GM12892 (cell line): ENCODE results near the gene REXO2.

Experiments
- DNase-seq: peaks from one replicate; pipeline ENCODE4 v3.0.0; 2011; ENCODE audit not compliant: insufficient read length
- FAIRE-seq: peaks from 2 replicates; lab custom pipeline; 2011; peaks lifted over from hg19 to GRCh38; lab: Jason Lieb, UNC
- POLR2A ChIP-seq: IDR thresholded peaks from 2 replicates; pipeline ENCODE4 v1.6.1; 2011; ENCODE audit warnings: low read depth, low read length, control low read depth
- POLR2AphosphoS5 ChIP-seq: IDR thresholded peaks from 2 replicates; pipeline ENCODE4 v1.6.1; 2011; ENCODE audit warnings: low read depth, low read length, control low read depth
- TAF1 ChIP-seq: IDR thresholded peaks from 2 replicates; pipeline ENCODE4 v1.6.1; 2011; ENCODE audit warnings: low read depth, mild to moderate bottlenecking, control low read depth, low read length, borderline replicate concordance

REXO2 gene

GRCh38 chr11:114496915-114497314 is 57.6 kb downstream of the REXO2 start:
- no peak for FAIRE-seq

DNA sequence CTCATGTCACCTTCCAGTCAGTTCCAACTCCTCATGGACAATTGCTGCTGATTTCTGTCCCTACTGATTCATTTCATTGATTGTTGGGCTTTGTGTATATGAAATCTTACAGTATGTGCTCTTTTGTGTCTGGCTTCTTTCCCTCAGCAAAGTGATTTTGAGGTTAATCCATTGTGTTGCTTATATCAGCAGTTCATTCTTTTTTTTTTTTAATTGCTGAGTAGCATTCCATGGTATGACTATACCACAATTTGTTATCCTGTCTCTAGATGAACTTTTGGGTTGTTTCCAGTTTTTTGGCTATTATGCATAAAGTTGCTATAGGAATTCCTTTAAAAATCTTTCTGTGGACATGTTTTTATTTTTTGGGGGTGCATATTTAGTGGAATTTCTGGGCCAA is 60.5 kb downstream of the REXO2 start:
- FAIRE-seq = no peak
- no peak for TF ChIP-seq TAF1
- no peak for TF ChIP-seq POLR2A
- no peak for TF ChIP-seq POLR2AphosphoS5
- no peak for DNase-seq

More at GRCh38 chr11:114496915-114497314, 57.6 kb downstream of the REXO2 start:
- DNase-seq = no peak
- no peak for TF ChIP-seq POLR2A
- no peak for TF ChIP-seq POLR2AphosphoS5
- no peak for TF ChIP-seq TAF1
